ENCODE measurements around the gene CPB2.

Gene CPB2

DNA sequence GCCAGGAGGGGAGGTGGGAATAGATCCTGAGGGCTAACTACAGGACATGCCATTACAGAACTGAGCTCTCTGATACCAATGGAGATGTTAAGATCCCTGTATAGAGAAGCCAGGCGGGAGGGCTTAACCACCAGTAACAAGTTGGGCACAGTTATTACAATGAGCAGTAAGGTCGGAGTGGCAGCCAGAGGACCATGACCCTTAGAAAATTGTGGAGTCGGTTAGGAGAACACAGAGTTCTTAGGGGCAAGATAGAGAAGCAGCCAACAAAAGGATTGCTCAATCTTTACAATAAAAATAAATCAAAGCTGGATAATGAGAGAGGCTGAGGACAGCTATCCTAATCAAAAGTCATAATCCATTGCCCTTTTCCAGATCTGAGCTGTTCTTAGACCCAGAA lies 10.4 kb downstream of the CPB2 start:
- no peak for DNase-seq

DNA sequence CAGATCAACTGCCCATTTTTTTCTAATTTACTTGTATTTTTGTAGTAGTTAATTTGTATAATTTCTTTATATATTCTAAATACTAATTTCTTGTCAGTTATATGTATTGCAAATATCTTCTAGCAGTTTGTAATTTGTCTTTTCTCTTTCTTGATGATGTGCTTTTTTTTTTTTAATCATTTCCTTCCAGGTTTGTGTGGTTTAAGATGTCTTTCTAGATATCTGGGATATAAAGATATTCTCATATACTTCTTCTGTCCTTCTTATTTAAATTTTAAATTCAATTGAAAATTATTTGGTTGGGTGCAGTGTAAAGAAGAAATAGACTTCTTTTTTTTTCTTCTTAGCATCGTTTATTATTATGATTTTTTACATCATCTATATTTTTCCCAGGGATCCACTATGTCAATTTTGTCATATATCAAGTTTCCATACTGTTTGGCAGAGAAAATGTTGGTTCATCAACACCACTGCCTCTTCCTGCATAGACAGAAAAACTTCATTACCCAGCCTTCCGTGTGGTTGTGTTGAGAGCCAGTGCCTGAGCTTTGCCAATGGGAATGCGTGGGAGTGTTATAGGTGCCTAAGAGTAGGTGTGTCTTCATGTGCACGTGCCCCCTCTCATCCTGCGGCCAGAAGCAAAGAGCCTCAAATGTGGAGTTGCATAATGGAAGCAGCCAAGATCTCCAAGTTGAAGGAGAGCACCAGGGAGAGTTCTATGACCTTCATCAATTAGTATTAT lies 15.8 kb downstream of the CPB2 start:
- no peak for DNase-seq

DNA sequence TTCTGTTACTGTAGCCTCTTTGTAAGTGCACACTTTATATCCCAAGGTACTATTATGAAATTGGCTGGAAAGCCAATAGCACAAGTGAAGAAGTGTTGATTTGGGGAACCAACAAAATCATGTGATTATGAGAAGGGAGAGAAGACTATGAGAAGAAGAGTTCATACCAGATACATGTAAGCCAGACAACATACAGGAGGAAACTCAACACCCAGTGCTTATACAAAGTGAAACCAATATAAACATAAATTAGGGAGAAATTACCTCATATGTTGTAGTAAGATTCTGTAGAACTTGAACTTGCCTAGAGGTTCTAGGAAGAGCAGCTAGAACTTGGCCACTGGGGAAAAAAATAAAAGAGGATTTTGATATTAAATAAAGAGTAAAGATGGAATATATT lies 17.4 kb downstream of the CPB2 start:
- DNase-seq = no peak

DNA sequence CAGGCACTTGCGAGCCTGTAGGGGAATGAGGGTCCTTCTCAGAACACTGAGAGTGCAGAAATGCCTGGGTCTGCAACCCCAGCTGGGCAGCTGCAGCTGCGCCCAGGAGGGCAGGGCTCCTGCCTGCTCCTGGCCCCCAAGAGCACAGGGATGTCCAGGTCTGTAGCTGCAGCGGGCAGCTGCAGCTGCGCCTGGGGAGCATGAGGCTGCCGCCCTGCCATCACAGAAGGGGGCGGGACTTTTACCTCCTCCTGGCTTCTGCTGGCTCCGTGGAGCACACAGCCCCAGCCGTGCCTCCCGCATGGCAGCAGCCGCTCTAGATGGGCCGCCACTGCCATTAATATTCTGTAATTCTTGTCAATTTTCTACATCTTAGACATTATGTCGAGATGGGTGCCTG lies 17.8 kb downstream of the CPB2 start:
- no peak for DNase-seq

DNA sequence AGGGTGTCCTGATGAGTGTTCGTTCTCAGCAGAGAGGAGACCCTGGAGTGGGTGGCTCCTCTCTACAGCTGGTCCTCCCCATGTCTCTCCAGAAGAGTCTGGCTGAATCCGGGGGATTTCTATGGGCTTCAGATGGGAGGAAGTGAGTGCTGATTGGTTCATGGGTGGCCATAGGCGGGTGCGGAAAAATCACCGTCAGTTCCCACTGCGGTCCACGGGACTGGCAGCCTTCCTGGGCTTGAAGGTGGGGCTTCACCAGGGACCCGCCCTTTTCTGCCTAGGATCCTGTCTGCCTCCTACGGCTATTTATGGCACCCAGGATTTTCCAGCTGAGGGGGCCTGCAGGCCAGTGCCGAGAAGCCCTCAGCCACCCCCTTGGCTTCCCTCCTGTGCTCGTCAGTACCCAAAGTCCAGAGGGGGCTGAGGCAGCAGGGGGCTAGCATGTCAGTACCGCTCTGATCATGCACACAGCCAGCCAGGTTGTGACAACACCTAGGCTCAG lies 18.4 kb downstream of the CPB2 start:
- DNase-seq = no peak

DNA sequence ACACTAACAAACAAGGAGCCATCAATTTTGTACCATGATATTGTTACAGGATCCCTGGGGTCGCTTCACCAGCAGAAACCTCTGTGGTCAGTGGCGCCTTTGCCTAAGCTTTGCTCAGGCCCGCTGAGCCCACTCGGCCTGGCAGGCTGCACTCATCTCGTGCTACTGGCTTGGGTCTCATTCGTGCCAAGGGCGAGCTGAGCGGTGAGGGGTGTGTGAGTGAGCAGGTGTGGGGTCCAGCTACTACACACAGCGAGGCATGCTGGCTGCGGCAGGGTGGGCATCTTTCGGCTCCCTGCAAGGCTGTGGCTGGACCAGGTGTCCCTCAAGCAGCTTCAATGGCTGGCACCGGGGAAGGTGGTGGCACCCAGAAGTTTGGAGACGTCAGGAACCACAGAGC lies 19.1 kb downstream of the CPB2 start:
- DNase-seq = no peak

DNA sequence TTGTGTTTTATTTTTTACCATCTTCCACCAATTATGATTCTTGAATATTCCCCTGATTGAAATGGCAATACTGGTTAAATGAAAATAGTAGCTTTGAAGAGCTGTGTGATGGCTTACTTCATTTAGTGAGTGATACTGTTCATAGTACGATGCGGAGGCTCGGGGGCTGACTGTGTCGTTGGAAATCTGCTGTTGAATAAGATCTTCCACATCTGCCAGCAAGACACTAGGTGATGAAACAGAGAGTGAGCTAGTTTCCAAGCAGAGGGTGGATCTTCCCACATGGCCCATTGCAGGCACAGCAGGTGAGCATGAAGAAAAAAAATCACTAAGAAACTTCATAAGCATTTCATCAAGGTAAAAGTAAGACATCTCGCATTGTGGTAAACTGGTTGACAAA lies 22.5 kb downstream of the CPB2 start:
- DNase-seq = no peak

DNA sequence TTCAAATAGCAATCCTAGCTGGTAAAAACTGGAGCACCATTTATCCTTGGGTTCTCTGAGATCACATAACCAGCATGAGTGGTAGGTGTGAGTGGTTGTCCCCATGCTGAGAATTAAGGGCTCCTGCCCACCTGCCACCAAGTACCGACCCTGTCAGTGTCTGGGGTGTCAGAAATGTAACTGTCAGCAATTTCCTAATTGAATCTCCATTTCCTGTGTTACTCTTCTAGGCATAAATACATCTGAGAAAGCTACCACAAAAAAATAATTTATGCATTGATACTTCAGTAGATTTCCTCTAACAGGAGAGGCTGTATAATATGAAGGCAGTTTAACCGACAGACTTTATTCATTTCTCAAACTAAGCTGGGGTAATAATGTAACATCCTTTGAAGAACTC lies 25.1 kb downstream of the CPB2 start:
- DNase-seq = no peak

DNA sequence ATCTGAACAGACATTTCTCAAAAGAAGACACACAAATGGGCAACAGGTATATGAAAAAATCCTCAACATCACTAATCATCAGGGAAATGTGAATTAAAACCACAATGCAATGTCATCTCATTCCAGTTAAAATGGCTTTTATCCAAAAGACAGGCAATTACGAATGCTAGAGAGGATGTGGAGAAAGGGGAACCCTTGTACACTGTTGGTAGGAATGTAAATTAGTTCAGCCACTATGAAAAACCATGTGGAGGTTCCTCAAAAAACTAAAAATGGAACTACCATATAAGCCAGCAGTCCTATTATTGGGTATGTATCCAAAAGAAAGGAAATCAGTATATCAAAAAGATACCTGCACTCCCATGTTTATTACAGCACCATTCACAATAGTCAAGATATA lies 27.6 kb downstream of the CPB2 start:
- DNase-seq = no peak

DNA sequence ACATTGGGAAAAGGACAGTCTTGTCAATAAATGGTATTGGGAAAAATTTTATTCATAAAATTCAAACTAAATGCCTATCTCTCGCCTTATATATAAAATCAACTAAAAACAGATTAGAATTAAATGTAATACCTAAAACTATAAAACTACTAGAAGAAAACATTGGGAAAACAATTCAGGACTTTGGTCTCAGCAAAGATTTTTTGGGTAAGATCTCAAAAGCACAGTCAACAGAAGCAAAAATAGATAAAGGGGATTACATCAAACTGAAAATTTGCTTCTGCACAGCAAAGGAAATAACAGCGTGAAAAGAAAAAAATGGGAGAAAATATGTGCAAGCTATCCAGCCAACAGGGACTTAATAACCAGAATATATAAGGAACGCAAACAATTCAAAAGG lies 28.0 kb downstream of the CPB2 start:
- DNase-seq = no peak

DNA sequence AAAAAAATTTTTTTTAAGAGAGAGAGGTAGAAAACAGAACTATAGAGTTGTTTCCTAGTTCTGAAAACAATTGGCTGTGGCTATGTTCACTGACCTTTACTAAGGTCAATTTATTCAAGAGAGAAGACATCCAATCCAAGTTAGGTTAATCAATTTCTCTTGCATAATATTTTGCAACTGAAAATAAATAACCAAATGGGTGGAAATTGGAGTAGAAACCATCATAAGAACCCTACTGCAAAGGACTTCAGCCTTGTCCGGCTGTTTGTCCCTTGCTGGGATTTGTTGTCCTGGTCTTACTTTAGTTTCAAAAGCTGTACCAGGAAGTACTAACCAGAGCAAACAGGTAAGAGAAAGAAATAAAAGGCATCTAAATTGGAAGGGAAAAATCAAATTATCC lies 29.0 kb downstream of the CPB2 start:
- no peak for DNase-seq

DNA sequence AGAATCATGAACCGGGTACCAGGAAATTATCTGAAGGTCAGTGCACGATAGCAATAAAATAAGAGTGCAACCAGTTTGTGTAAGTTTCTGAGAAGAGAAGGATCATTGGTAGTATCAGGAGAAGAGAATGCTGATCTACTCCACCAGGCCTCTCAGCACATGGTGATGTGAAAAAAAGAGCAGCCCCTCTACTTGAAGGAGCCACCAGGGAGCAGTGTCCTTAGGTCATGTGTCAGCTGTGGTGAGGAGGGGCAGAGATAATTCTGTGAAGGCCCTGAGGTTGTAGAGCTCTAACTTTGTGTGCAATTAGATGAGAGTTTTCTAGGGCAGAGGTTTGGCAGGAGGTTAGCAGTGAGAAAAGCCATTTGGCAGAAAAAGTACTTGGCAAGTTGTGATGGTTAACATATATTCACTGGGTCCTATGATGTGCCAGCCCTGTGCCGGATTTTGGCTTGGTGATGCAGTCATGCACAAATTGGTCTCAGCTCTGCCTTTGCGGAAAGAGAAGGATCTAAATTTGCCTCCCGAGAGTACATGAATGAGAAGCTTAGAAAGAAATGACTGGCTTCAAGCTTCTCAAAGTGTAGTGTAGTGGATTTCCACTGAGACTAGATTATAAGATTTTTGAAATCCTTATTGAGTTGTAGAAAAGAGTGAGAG lies 33.1 kb downstream of the CPB2 start:
- no peak for DNase-seq

DNA sequence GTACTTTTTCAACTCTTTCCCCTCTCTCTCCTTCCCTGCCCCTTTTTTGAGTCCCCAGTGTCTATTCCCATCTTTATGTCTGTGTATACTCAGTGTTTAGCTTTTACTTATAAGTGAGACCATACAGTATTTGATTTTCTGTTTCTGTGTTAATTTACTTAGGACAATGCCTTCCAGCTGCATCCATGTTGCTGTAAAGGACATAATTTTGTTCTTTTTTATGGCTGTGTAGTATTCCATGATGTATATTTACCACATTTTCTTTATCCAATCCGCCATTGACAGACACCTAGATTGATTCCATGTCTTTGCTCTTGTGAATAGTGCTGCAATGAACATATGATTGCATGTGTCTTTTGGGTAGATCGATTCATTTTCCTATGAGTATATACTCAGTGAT lies 41.5 kb downstream of the CPB2 start:
- no peak for DNase-seq

DNA sequence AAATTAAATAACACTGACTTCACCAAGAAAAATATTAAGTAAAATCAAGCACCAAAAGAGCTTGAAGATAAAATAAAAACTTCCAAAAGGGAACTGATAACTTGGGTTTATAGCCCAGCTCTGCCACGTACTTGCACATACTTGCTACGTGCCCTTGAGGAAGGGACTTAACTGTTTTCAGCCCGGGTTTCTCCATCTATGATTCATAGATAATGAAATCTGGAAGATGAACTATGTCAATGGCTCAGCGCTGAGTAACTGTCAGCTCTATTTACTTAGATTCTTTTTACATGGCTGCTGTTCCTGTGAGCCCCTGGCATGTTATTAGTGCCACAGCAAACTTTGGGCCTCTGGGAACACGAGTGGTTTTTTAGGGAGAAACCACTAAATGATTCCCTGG lies 42.6 kb downstream of the CPB2 start:
- no peak for DNase-seq

DNA sequence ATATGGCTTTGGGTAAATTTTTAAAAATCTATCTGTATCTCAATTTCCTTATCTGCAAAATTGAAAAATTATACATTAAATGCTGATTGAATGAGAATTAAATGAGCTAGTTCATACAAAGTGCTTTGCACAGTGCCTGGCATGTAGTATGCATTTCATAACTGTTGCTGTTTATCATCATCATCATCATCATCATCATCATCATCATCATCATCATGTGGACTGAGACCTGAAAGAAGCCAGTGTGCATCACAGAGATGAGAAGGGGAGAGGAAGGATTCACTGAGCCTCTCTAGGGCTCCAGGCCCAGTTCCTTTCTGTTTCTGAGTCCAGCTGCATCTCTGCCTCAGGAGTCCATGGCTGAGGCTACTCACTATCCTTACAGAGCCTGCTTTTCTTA lies 45.4 kb downstream of the CPB2 start:
- DNase-seq = no peak

DNA sequence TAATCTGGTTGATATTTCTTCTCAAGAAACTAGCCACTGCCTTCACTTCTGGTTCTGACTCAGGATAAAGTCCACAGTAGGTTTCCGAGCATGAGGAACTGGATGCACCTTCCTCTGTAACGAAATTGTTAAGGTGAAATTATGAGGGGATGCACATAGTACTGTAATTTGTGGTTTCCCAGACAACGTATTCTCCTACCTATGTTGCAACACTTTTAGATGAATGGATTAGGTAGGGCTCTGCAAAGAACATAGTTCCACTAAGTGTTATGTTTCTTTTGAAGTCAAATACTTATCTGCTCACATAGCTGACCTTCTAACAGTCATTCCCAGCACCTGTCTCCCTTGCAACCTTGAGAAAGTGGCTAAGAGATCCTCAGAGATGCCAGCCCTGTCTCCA lies 46.6 kb downstream of the CPB2 start:
- no peak for DNase-seq

DNA sequence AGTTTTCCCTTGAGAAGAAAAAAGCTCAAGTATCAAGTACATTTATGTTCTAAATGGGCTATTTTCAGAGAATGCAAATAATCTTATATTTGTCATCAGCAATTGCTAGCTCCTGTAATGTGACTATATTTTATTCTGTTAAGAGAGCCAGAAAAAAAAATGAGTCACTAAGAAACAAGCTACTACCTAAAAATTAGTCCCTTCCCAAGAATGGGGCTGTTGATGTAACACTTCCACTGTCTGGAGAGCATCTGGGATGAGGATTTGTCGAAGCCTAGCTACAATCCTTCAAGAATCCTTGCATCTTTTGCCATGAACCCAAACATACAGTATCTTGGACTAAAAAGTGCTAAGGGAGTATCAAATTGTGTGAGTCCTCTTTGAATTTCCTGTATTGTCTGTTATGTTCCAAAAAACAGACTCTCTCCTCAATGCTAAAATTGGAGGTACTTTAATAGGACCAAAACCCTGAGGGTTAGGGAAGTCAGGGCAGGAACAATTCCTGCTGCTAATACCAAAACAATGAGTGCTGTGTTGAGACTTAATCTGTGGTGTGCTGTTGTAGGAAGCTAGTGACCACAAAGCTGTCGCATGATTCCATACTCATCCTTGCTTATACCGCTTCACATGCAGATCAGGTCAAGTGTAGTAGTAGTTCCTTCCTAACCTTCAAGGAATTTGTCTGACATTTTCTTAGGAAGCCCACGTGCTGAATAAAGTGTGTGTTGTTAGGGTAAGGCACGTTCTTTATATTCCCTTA lies 47.4 kb downstream of the CPB2 start:
- DNase-seq = no peak

DNA sequence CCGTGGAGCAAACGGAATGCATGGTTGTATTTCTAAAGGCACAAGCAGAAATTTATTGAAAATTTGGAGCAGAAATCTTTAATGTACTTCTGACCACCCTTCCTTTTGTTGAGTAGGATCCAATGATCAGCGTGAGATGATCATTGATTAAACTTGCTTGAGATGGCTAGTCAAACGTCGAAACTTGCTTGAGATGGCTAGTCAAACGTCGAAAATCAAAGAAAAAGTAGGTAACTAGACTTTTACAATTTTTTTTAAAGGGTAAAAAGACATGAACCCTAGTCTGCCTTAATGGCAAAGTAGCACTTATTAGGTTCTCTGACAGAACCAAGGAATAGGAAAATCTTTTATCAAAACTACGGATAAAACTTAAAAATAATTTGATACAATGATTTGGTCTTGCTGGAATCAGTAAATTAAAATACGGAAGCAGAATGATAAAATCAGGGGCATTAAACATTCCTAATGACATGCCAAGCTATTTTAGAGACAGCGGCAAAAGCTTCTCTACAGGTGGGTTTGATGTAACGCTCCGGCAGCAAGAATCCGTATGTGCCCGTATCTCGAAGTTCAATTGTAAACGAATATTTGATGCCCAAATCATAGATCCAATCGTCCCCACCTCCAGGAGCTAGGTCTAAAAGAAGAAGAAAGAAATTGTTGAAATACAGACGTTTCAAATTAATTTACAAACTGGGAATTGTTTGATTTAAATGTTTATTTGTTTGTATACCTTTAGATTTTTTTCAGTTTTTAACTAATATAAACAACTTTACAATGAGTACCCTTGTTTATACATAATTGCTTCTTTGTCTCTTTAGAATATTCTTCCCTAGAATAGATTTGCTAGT lies 51.4 kb downstream of the CPB2 start:
- no peak for DNase-seq

DNA sequence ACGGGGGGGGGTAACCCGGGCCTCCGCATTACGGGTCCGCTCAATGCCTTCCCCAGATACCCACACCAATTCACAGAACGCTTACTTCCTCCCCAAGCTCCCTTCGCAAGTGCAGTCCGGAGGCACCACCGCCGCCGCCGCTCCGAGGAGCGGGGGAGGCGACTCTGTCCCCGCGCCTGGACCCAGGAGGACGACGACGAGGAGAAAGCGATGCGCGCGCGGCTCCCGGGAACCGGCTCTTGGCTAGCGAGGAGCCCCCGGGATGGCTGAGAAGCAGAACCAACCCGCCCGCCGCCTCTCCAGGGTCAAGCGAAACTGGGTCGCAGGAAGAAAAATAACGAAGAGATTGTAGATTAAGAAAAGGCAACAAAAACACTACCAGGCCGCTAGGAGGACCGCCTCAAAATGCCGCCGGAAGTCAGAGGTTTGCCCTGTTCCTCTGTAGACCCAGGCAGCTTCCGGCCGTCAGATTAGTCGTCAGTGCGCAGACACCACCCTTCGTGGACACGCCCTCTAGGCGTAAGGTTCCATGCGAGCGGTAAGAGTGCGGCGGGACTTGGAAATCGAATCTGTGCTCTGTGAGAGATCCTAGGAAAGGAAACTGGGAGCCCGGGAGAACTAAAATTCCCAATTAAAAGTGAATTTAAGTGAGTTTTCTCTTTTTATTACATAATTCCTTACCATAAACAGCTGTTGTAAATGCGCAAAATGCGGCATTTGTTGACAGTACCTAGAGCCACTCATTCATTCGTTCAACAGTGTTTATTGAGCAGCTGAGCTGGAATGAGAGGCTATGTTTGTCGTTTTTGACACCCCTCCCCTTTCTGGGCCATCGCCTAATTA lies 52.3 kb downstream of the CPB2 start, which contains the start of gene ZC3H13:
Gene ZC3H13, minus strand, starts transcription at position 428 of the 843 bp plus-strand sequence. CDS start 7,239 bp downstream, outside the sequence.
- peak; percentile 78 for DNase-seq

DNA sequence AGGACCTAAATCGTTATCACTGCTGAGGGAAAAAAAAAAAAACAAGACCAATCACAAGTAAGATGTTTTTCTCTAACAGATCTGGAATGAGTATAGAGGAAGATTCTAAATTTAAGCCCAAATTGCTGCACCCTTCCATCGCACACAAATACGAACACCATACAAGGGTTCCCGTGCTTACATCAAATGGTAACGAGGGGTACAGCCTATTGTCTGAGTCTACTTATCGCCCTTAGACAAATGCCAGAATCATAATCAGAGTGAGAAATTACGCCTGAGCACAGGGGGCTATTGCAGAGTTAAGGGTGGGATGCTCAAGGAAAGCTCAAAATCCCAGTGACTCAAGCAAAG lies 52.9 kb downstream of the CPB2 start:
- DNase-seq = no peak

DNA sequence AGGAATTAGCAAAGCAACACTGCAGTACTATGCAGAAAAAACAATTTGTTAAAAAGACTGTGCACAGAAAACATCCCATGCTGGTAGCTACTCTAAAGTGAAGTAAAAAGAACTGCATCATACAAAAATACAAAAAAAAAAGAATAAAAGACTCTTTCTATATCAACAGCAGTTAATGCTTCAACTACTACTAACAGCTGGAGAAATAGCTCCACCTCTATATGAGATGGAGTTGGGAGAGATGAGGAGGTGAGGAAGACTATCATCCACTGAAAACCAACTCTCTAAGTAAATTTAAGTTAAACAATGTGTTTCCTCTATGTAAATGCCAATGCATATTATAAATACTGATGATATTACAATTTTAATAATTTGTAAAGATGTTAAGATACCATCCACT lies 54.1 kb downstream of the CPB2 start:
- DNase-seq = no peak

DNA sequence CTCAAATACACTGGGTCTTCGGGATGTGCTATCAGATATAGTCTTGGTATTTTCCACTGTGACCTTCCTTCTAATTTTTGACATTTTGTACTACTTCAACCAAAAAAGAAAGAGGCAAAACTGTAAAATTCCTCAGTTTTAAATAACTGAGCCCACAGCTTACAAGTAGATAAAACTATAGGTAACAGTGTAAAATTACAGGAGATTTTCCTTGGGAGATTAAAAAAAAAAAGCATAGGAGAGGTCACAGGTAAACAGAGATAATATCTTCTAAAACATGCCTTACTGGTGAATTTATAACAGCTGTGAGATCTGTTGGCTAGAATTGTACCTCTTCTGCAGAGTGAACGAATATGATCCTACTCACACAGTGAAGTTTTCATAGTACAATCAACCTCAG lies 59.4 kb downstream of the CPB2 start:
- DNase-seq = no peak
